H9 (cell line): ENCODE results near the gene MESD. TPM values are rescaled to one million over a fixed set of nuclear protein-coding genes. Genes with fewer than 3 reads are reported as not detected.

Experiments
- DNase-seq: peaks from one replicate; pipeline ENCODE4 v3.0.0-alpha.2; 2017
- H2AFZ ChIP-seq: one replicate; pipeline ENCODE4 v1.6.1; 2013; ENCODE audit warnings: mild to moderate bottlenecking, low read length, control low read depth, moderate library complexity
- H2AK5ac ChIP-seq: 2 replicates; pipeline ENCODE4 v1.6.1; 2013; ENCODE audit warnings: low read length, control low read depth, mixed read lengths; ENCODE audit not compliant: insufficient read length
- H2BK120ac ChIP-seq: one replicate; pipeline ENCODE4 v1.6.1; 2013; ENCODE audit warnings: low read depth, mild to moderate bottlenecking, low read length, control low read depth, inconsistent platforms; ENCODE audit not compliant: poor library complexity, severe bottlenecking
- H2BK12ac ChIP-seq: 2 replicates; pipeline ENCODE4 v1.6.1; 2013; ENCODE audit warnings: low read length, control low read depth, mixed read lengths, low read depth; ENCODE audit not compliant: insufficient read length
- H2BK15ac ChIP-seq: 2 replicates; pipeline ENCODE4 v1.6.1; 2013; ENCODE audit warnings: low read depth, low read length, control low read depth
- H2BK20ac ChIP-seq: one replicate; pipeline ENCODE4 v1.6.1; 2013; ENCODE audit warnings: low read depth, mild to moderate bottlenecking, low read length, control low read depth, inconsistent platforms; ENCODE audit not compliant: poor library complexity, severe bottlenecking
- H2BK5ac ChIP-seq: 2 replicates; pipeline ENCODE4 v1.6.1; 2013; ENCODE audit warnings: low read length, control low read depth, mixed read lengths; ENCODE audit not compliant: insufficient read length
- H3K14ac ChIP-seq: 2 replicates; pipeline ENCODE4 v1.6.1; 2013; ENCODE audit warnings: low read length, control low read depth; ENCODE audit not compliant: insufficient read depth
- H3K18ac ChIP-seq: 2 replicates; pipeline ENCODE4 v1.6.1; 2013; ENCODE audit warnings: low read depth, mild to moderate bottlenecking, mixed read lengths, low read length, control low read depth; ENCODE audit not compliant: insufficient read length
- H3K23ac ChIP-seq: 2 replicates; pipeline ENCODE4 v1.6.1; 2013; ENCODE audit warnings: low read length, control low read depth, mixed read lengths, low read depth; ENCODE audit not compliant: insufficient read length
- H3K23me2 ChIP-seq: 2 replicates; pipeline ENCODE4 v1.6.1; 2013; ENCODE audit warnings: low read depth, mild to moderate bottlenecking, mixed read lengths, low read length, control low read depth; ENCODE audit not compliant: insufficient read length, poor library complexity, severe bottlenecking
- H3K27ac ChIP-seq: 2 replicates; pipeline ENCODE4 v1.5.1; 2013; ENCODE audit warnings: low read length, control low read depth, mixed read lengths, low read depth; ENCODE audit not compliant: insufficient read length
- H3K27me3 ChIP-seq: 2 replicates; pipeline ENCODE4 v1.6.1; 2013; ENCODE audit warnings: low read length, control low read depth, inconsistent platforms; ENCODE audit not compliant: insufficient read depth
- H3K4ac ChIP-seq: 2 replicates; pipeline ENCODE4 v1.6.1; 2013; ENCODE audit warnings: low read depth, mild to moderate bottlenecking, control low read depth, inconsistent platforms, low read length, moderate library complexity
- H3K4me1 ChIP-seq: 2 replicates; pipeline ENCODE4 v1.6.1; 2013; ENCODE audit warnings: low read length, control low read depth, inconsistent platforms; ENCODE audit not compliant: insufficient read depth
- H3K4me2 ChIP-seq: 2 replicates; pipeline ENCODE4 v1.6.1; 2013; ENCODE audit warnings: low read length, control low read depth, mixed read lengths; ENCODE audit not compliant: insufficient read length, insufficient read depth
- H3K56ac ChIP-seq: 2 replicates; pipeline ENCODE4 v1.6.1; 2013; ENCODE audit warnings: low read depth, mild to moderate bottlenecking, mixed read lengths, low read length, control low read depth; ENCODE audit not compliant: insufficient read length
- H3K79me1 ChIP-seq: 2 replicates; pipeline ENCODE4 v1.6.1; 2013; ENCODE audit warnings: low read depth, mild to moderate bottlenecking, moderate library complexity, low read length, control low read depth, inconsistent platforms; ENCODE audit not compliant: insufficient read depth, poor library complexity, severe bottlenecking
- H3K79me2 ChIP-seq: 2 replicates; pipeline ENCODE4 v1.6.1; 2013; ENCODE audit warnings: low read length, control low read depth, inconsistent platforms; ENCODE audit not compliant: insufficient read depth
- H3K9ac ChIP-seq: 2 replicates; pipeline ENCODE4 v1.6.1; 2013; ENCODE audit warnings: low read length, control low read depth, mixed read lengths; ENCODE audit not compliant: insufficient read length; ENCODE audit errors: extremely low read depth
- H3K9me3 ChIP-seq: one replicate; pipeline ENCODE4 v1.6.1; 2013; ENCODE audit warnings: low read depth, low read length, inconsistent platforms; ENCODE audit not compliant: control insufficient read depth
- H3T11ph ChIP-seq: one replicate; pipeline ENCODE4 v1.6.1; 2013; ENCODE audit warnings: mild to moderate bottlenecking, low read length, control low read depth, inconsistent platforms
- H4K20me1 ChIP-seq: one replicate; pipeline ENCODE4 v1.6.1; 2013; ENCODE audit not compliant: control insufficient read depth, insufficient read length, insufficient read depth
- H4K5ac ChIP-seq: 2 replicates; pipeline ENCODE4 v1.6.1; 2013; ENCODE audit warnings: low read depth, mild to moderate bottlenecking, mixed read lengths, low read length, control low read depth; ENCODE audit not compliant: insufficient read length
- H4K8ac ChIP-seq: replicated peaks from 2 replicates; pipeline ENCODE4 v1.6.1; 2013; ENCODE audit warnings: low read length, control low read depth, mixed read lengths, low read depth; ENCODE audit not compliant: insufficient read length
- H4K91ac ChIP-seq: 2 replicates; pipeline ENCODE4 v1.6.1; 2013; ENCODE audit warnings: low read depth, mild to moderate bottlenecking, moderate library complexity, mixed read lengths, low read length, control low read depth; ENCODE audit not compliant: insufficient read length
- H3K27ac Mint-ChIP-seq, 3 experiments: 2 replicates in 2 of 3; 3 replicates in 1 of 3; pipeline ENCODE4 v1.8.0; 2020 to 2021; ENCODE audit warnings: mixed read lengths in 3 of 3, mild to moderate bottlenecking in 1 of 3, moderate library complexity in 1 of 3
- H3K27me3 Mint-ChIP-seq: 2 replicates; pipeline ENCODE4 v1.8.0; 2021; ENCODE audit warnings: low read depth, mild to moderate bottlenecking, moderate library complexity, mixed read lengths
- H3K36me3 Mint-ChIP-seq, 3 experiments: 2 replicates in 2 of 3; 3 replicates in 1 of 3; pipeline ENCODE4 v1.8.0; 2020 to 2021; ENCODE audit warnings: low read depth in 3 of 3, mixed read lengths in 3 of 3; ENCODE audit not compliant: insufficient read depth in 1 of 3
- H3K4me1 Mint-ChIP-seq, 2 experiments: 2 replicates each; pipeline ENCODE4 v1.8.0; 2020; ENCODE audit warnings: mixed read lengths in 2 of 2
- H3K4me3 Mint-ChIP-seq, 2 experiments: 2 replicates in 1 of 2; 3 replicates in 1 of 2; pipeline ENCODE4 v1.8.0; 2020 to 2021; ENCODE audit warnings: mild to moderate bottlenecking in 2 of 2, mixed read lengths in 2 of 2, moderate library complexity in 1 of 2
- H3K9me3 Mint-ChIP-seq, 2 experiments: 2 replicates in 1 of 2; 3 replicates in 1 of 2; pipeline ENCODE4 v1.8.0; 2020; ENCODE audit warnings: mild to moderate bottlenecking in 2 of 2, mixed read lengths in 2 of 2, moderate library complexity in 1 of 2
- WGBS: extraction: QIAGEN DNeasy Blood & Tissue Kit; methylation state at CpG from one replicate; pipeline ENCODE4 v1.1.7; 2013; ENCODE audit warnings: missing lambda C conversion rate, low lambda C conversion rate, mixed read lengths; ENCODE audit not compliant: insufficient read length; ENCODE audit errors: extremely low coverage; 5-methylcytosine and 5-hydroxymethylcytosine counted together
- total RNA-seq: library from RNA; stranded (reverse); gene quantifications from 2 replicates; pipeline ENCODE4 v1.2.1, GENCODE V29; 2021
- TF ChIP-seq, protein P1 (sequence below): fragments of 200-600 bp; sonication (generic); conservative IDR thresholded peaks from 3 replicates; pipeline ENCODE4 v1.8.0; 2021; ENCODE audit warnings: antibody characterized with exemption, mild to moderate bottlenecking

MESD gene
- total RNA-seq, 1 experiment from 2014 or later: 29.1 TPM

DNA sequence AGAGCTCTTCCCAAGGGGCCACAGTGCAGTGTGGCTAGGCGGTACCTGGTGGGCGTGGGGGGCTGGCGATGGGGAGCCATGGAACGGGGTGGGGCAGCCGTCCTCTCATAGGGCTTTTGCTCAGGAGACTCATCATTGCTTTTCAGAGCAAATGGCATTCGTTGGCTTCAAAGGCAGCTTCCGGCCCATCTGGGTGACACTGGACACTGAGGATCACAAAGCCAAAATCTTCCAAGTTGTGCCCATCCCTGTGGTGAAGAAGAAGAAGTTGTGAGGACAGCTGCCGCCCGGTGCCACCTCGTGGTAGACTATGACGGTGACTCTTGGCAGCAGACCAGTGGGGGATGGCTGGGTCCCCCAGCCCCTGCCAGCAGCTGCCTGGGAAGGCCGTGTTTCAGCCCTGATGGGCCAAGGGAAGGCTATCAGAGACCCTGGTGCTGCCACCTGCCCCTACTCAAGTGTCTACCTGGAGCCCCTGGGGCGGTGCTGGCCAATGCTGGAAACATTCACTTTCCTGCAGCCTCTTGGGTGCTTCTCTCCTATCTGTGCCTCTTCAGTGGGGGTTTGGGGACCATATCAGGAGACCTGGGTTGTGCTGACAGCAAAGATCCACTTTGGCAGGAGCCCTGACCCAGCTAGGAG lies 40.8 kb downstream of the MESD start:
- Histone ChIP-seq H4K8ac (no peak overlapping the region), H4K20me1 (no peaks in the 10 kb centered on the region), H3K4me1 (no peaks in the 10 kb centered on the region), H3K56ac (no peak overlapping the region), H3K23ac (no peak overlapping the region), H3K9me3 (no peaks in the 10 kb centered on the region), H3K27ac (no peak overlapping the region), H3K14ac (no peak overlapping the region; the same call in 1 of the 2 replicates), H3T11ph (no peak overlapping the region), H3K4me2 (no peak overlapping the region), H3K79me2 (no peaks in the 10 kb centered on the region), H2BK12ac (no peak overlapping the region), H2AK5ac (no peak overlapping the region), H2BK20ac (no peak overlapping the region), H2BK5ac (no peak overlapping the region), H3K18ac (no peak overlapping the region), H4K5ac (no peak overlapping the region), H3K79me1 (no peaks in the 10 kb centered on the region), H2AFZ (no peak overlapping the region), H3K23me2 (no peaks in the 10 kb centered on the region), H3K9ac (no peak overlapping the region), H3K27me3 (no peaks in the 10 kb centered on the region), H2BK15ac (no peak overlapping the region), H4K91ac (no peak overlapping the region), H2BK120ac (no peak overlapping the region), H3K4ac (no peak overlapping the region)
- H3K36me3 Mint-ChIP-seq: peaks cover 28 to 54% (median 40%) of the 10 kb centered on the region in 3 experiments
- TF ChIP-seq, protein P1, sequence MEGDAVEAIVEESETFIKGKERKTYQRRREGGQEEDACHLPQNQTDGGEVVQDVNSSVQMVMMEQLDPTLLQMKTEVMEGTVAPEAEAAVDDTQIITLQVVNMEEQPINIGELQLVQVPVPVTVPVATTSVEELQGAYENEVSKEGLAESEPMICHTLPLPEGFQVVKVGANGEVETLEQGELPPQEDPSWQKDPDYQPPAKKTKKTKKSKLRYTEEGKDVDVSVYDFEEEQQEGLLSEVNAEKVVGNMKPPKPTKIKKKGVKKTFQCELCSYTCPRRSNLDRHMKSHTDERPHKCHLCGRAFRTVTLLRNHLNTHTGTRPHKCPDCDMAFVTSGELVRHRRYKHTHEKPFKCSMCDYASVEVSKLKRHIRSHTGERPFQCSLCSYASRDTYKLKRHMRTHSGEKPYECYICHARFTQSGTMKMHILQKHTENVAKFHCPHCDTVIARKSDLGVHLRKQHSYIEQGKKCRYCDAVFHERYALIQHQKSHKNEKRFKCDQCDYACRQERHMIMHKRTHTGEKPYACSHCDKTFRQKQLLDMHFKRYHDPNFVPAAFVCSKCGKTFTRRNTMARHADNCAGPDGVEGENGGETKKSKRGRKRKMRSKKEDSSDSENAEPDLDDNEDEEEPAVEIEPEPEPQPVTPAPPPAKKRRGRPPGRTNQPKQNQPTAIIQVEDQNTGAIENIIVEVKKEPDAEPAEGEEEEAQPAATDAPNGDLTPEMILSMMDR: no peak
- DNase-seq: no peak
- H3K27me3 Mint-ChIP-seq: no peaks in the 10 kb centered on the region
- H3K27ac Mint-ChIP-seq: no peak overlapping the region
- no CpG with 5 or more reads among the region's 13 CpGs for WGBS
- H3K9me3 Mint-ChIP-seq: no peaks in the 10 kb centered on the region
- no peak overlapping the region for H3K4me3 Mint-ChIP-seq
- H3K4me1 Mint-ChIP-seq: peaks cover 8 to 16% of the 10 kb centered on the region in 2 experiments
